Activated CD4-positive, alpha-beta T cell treated with anti-CD3 and anti-CD28 coated beads, Interleukin-2, amount 50 U/mL, for 48 hours (primary cell): ENCODE measurements around the gene MLXIPL.
A peak's percentile ranks its signal among the peaks of the same experiment; 100 is the strongest.
"Not testable (repeated sequence)": the region's sequence is repeated elsewhere in the genome, so short reads cannot be mapped to it uniquely, and the experiment has no call there.

ENCODE experiments used
- DNase-seq, 2 experiments: peaks; one replicate each; pipeline ENCODE4 v3.0.0-alpha.2; 2020

MLXIPL gene

GRCh38 chr7:73623798-73624668 lies at the start of gene MLXIPL:
Gene MLXIPL, minus strand, starts transcription at chr7:73624522. Its CDS starts 30 bp downstream, at chr7:73624492.
- DNase-seq, result peak; percentile 70 to 71

- DNase-seq, result no peak
These were observed 47.6 kb upstream of the MLXIPL start for GRCh38 chr7:73671857-73672445.

GRCh38 chr7:73671322-73671661 lies 47.0 kb upstream of the MLXIPL start:
- no peak for DNase-seq

GRCh38 chr7:73669858-73670385 lies 45.6 kb upstream of the MLXIPL start:
- DNase-seq, result no peak

- DNase-seq, result no peak
These were observed 45.0 kb upstream of the MLXIPL start for GRCh38 chr7:73669288-73669701.

GRCh38 chr7:73668886-73669230 lies 44.5 kb upstream of the MLXIPL start:
- no peak for DNase-seq

GRCh38 chr7:73668103-73668885 lies 44.0 kb upstream of the MLXIPL start:
- DNase-seq, result no peak

GRCh38 chr7:73667344-73668102 lies 43.2 kb upstream of the MLXIPL start, which contains the start of gene VPS37D:
Gene VPS37D, plus strand, starts transcription at chr7:73667831. Its CDS starts 128 bp downstream, at chr7:73667959.
- peak; percentile 93 for DNase-seq

- DNase-seq, result no peak
These were observed 38.7 kb upstream of the MLXIPL start for GRCh38 chr7:73663033-73663432.

GRCh38 chr7:73660594-73660993 lies 36.3 kb upstream of the MLXIPL start:
- DNase-seq, result not testable (repeated sequence)

- DNase-seq, result no peak
These were observed 35.7 kb upstream of the MLXIPL start for GRCh38 chr7:73659983-73660382.

- DNase-seq, result not testable (repeated sequence)
These were observed 31.0 kb upstream of the MLXIPL start for GRCh38 chr7:73655309-73655708.

- no peak for DNase-seq
These were observed 28.2 kb upstream of the MLXIPL start for GRCh38 chr7:73652541-73652949.

GRCh38 chr7:73650524-73650923 lies 26.2 kb upstream of the MLXIPL start:
- no peak for DNase-seq

GRCh38 chr7:73649576-73649975 lies 25.3 kb upstream of the MLXIPL start:
- no peak for DNase-seq

- DNase-seq, result no peak
These were observed 24.4 kb upstream of the MLXIPL start for GRCh38 chr7:73648593-73649332.

- DNase-seq, result peak; percentile 31 to 40
These were observed 23.6 kb upstream of the MLXIPL start for GRCh38 chr7:73647725-73648592.

GRCh38 chr7:73646785-73647724 lies 22.7 kb upstream of the MLXIPL start:
- DNase-seq, result no peak

- DNase-seq, result no peak
These were observed 21.4 kb upstream of the MLXIPL start for GRCh38 chr7:73645643-73646174.
